Skin epidermis (tissue), 12 donors: ENCODE results near the gene DENND4B.
"Not testable (repeated sequence)": the region's sequence is repeated elsewhere in the genome, so short reads cannot be mapped to it uniquely, and the experiment has no call there.

Source experiments
- H3K27ac ChIP-seq, 21 experiments: fragments of 200-600 bp; sonication (generic) in 11 of 21; one replicate each; pipeline ENCODE4 v1.5.0; 2020; ENCODE audit warnings: mild to moderate bottlenecking in 3 of 21, inconsistent platforms in 2 of 21, moderate library complexity in 2 of 21
- H3K4me3 ChIP-seq, 7 experiments: fragments of 200-600 bp; sonication (generic) in 2 of 7; one replicate each; pipeline ENCODE4 v1.5.0; 2020; ENCODE audit warnings: inconsistent platforms in 2 of 7, mild to moderate bottlenecking in 2 of 7, moderate library complexity in 1 of 7

DENND4B gene, protein sequence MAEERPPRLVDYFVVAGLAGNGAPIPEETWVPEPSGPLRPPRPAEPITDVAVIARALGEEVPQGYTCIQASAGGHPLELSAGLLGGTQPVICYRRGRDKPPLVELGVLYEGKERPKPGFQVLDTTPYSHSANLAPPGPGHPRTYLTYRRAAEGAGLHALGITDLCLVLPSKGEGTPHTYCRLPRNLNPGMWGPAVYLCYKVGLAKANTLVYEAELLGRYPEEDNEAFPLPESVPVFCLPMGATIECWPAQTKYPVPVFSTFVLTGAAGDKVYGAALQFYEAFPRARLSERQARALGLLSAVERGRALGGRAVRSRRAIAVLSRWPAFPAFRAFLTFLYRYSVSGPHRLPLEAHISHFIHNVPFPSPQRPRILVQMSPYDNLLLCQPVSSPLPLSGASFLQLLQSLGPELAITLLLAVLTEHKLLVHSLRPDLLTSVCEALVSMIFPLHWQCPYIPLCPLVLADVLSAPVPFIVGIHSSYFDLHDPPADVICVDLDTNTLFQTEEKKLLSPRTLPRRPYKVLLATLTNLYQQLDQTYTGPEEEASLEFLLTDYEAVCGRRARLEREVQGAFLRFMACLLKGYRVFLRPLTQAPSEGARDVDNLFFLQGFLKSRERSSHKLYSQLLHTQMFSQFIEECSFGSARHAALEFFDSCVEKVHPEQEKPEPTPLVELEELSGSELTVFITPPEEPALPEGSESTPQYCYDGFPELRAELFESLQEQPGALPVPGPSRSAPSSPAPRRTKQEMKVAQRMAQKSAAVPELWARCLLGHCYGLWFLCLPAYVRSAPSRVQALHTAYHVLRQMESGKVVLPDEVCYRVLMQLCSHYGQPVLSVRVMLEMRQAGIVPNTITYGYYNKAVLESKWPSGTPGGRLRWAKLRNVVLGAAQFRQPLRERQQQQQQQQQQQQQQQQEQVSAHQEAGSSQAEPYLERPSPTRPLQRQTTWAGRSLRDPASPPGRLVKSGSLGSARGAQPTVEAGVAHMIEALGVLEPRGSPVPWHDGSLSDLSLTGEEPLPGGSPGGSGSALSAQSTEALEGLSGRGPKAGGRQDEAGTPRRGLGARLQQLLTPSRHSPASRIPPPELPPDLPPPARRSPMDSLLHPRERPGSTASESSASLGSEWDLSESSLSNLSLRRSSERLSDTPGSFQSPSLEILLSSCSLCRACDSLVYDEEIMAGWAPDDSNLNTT (N-terminal part only)

DNA sequence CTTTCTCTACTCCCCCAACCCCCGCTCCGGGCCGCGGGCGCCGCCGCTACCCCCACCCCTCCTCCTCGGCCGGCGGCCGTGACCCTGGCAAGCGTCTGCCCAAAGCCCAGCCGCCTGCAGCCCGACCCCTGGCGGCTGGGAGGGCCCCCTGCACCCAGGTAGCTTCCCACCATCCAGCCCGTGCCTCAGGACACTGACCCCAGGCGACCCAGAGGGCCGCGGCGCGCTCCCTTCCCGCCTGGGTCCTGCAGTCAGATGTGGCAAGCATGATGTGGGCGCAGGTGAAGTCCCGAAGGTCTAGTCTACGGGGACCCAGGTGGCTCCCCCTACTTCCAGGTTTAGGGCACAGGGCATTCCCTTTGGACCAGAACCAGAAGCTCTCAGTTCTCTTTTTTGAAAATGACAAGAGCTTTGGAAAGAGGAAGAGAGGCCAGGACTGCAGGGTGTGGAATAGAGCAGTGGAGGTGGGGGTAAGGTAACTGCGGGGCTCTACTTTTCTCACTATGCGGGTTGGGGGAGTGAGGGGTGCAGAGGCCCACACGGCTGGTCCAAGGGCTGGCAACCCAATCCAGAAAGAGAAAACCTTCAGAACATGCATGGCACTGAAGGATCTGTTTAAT is at the start of gene DENND4B:
DENND4B (minus strand) TSS at position 97 of the 620 bp plus-strand sequence. CDS start 2,344 bp downstream, outside the sequence.
- H3K27ac ChIP-seq: peak within 1 kb of the TSS; percentile 88 to 99 (median 97)
- H3K4me3 ChIP-seq: peak within 1 kb of the TSS; percentile 62 to 99 (median 91)

DNA sequence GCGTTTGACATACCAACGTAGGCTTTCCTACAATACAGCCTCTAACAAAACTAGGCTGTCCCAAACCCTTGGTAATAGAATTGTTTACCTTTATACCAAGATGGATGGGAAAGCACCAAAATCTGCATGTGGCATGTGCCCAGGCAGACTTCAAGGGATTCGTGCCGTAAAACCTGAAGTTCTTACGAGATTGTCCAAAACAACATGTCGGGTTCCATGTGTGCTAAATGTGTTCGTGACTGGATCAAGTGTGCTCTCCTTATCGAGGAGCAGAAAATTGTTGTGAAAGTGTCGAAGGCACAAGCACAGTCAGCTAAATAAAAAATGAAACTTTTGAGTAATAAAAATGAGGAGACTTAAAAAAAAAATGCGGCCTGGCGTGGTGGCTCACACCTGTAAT is 49.1 kb upstream of the DENND4B start:
- Histone ChIP-seq H3K27ac (no peak overlapping the region), H3K4me3 (no peak overlapping the region)

DNA sequence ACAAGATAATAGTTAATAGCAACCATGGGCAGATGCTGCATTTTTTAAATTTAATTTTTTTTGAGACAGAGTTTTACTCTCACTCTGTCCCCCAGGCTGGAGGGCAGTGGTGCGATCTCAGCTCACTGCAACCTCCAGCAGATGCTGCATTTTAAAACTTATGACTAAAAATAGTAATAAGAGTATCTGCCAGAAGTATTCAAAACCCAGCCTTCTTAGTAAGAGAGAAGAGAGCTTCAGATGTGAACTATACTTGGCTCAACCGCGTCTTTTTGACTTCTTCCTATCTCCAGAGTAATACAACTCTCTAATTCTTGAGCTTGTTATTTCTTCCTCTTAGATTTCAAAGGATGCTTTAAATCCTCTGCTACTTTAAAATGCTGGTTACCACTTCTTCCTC is 48.7 kb upstream of the DENND4B start:
- H3K4me3 ChIP-seq: no peak overlapping the region
- no peak overlapping the region for H3K27ac ChIP-seq

GRCh38 chr1:153991806-153992205 is 45.3 kb upstream of the DENND4B start:
- Histone ChIP-seq H3K4me3 (peak overlapping the region; percentile 49 to 97 (median 74)), H3K27ac (peak overlapping the region in 10 of 21 experiments; percentile 91 to 98 (median 96))

DNA sequence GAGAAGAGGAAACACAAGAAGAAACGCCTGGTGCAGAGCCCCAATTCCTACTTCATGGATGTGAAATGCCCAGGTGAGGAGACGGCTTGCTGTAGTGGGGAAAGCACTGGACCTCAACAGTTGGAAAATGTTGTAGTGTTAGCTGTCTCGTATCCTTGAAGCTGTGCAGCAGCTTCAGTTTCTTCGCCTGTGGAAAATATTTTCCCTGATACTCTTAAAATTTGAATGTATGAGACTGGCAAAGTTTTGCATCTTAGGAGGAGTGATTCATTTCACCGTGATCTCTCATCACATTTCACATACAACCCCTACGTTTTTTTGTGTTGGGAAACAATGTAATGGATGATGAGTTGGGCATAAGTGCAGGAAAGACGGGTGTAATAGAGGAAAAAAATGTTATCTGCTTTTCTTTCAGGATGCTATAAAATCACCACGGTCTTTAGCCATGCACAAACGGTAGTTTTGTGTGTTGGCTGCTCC is 44.7 kb upstream of the DENND4B start:
- H3K27ac ChIP-seq: peak overlapping the region; percentile 73 to 99 (median 93)
- H3K4me3 ChIP-seq: peak overlapping the region; percentile 49 to 97 (median 74)

DNA sequence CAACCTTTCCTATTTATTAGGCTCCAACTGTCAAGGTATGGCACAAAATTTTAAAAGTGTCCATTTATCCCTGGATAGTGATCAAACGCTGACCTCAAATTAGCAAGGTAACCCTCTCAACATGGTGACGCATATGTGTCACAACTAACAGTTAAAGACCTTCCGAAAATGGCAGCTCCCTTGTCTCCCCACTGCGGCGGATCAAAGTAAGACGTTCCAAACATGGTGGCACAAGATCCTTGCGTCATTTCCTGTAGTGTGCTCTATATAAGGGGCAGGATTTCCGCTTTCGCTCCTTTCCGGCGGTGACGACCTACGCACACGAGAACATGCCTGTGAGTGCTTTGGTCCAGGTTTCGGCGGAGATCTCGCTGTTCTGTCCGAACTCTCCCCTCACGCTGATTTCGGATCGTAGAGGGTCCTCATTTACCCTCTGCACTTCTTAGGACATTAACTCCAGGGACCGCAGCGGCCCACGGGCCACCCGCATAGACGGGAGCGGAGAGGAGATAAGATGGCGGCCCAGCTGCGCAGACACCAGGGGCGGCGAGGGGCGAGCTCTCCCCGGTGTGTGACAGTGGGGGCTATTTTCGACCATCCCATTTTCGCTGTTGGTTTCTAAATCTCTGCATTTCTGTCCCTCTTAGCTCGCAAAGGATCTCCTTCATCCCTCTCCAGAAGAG is 44.1 kb upstream of the DENND4B start, which contains the start of gene RPS27:
RPS27 (plus strand) TSS at position 295 of the 683 bp plus-strand sequence; CDS start at position 330, 35 bp downstream.
- peak within 1 kb of the TSS; percentile 73 to 99 (median 93) for H3K27ac ChIP-seq
- peak within 1 kb of the TSS; percentile 49 to 97 (median 74) for H3K4me3 ChIP-seq

DNA sequence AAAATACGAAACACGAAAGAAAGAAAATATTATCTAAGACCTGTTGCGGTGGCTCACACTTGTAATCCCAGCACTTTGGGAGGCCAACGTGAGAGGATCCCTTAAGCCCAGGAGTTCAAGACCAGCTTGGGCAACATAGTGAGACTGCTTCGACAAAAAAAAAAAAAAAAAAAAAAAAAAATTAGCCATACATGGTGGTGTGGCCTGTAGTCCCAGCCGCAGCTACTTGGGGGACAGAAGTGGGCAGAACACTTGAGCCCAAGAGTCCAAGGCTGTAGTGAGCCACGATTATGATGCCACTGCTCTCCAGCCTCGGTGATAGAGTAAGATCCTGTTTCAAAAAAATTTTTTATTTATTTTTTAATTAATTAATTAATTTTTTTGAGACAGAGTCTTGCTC is 41.1 kb upstream of the DENND4B start:
- H3K27ac ChIP-seq: peak overlapping the region in 4 of 21 experiments; percentile 19 to 86 (median 62)
- H3K4me3 ChIP-seq: no peak overlapping the region

- H3K4me3 ChIP-seq: peak within 1 kb of the TSS; percentile 36 to 62 (median 56)
- H3K27ac ChIP-seq: peak within 1 kb of the TSS; percentile 22 to 94 (median 86)
Observed at GRCh38 chr1:153985941-153986761, 39.6 kb upstream of the DENND4B start, which contains the start of gene RAB13. Gene RAB13, minus strand, starts transcription at chr1:153986339. Its CDS starts 103 bp downstream, at chr1:153986236.

DNA sequence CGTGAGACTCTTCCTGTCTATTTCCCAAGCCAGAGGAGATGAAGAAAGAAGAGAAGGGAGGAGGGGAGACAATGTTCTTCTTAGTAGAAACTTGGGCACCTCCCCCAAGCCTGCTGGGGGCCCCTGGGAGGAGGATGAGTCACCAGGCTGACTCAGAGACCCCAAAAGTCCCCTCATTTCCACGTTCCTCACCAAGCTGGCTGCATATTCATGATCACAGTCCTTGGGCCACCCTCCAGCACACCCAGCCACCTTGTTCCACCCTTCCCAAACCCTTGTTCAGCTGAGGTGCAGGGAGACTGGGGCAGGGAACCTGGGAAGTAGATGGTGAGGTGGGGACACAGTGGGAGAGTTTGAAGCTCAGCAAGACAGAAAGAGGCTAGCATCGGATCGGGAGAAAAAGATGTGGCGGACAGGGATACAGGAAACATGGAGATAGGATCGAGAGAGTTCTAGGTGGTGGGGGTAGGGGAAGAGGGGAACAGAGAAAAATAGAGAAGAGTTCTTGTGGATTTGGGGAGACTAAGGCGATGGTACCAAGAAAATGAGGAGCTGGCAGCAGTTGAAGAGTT is 38.9 kb upstream of the DENND4B start:
- H3K27ac ChIP-seq: peak overlapping the region; percentile 21 to 94 (median 86)

GRCh38 chr1:153984123-153984894 is 37.8 kb upstream of the DENND4B start:
- Histone ChIP-seq H3K27ac (peak overlapping the region in 14 of 21 experiments; percentile 80 to 94 (median 87)), H3K4me3 (peak overlapping the region in 3 of 7 experiments; percentile 53 to 60 (median 60))

More for the DNA sequence above, 38.9 kb upstream of the DENND4B start:
- peak overlapping the region; percentile 36 to 62 (median 56) for H3K4me3 ChIP-seq

DNA sequence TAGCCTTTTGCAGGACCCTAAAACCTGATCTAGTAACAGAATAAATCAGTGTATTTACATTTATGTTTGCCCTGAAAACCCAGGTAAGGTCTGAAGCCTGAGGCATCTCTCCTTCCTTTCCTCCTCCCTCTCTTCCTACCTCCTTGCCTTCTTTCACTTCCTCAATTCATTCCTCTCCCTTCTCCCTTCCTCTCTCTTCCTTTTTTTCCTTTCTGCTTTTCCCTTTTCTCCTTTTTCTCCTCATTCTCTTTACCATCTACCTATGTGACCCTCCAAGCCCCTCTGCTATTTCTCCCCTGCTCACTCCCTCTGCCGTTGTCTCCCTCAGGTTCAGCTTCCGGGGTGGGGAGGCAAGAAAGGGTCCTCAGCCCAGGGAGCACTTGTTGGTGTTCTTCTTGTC is 35.2 kb upstream of the DENND4B start:
- H3K4me3 ChIP-seq: not testable (repeated sequence)
- H3K27ac ChIP-seq: peak overlapping the region in 2 of 21 experiments; percentile 16 to 21

GRCh38 chr1:153979091-153979490 is 32.6 kb upstream of the DENND4B start:
- not testable (repeated sequence) for H3K4me3 ChIP-seq
- H3K27ac ChIP-seq: peak overlapping the region in 1 of 21 experiments; percentile 99

DNA sequence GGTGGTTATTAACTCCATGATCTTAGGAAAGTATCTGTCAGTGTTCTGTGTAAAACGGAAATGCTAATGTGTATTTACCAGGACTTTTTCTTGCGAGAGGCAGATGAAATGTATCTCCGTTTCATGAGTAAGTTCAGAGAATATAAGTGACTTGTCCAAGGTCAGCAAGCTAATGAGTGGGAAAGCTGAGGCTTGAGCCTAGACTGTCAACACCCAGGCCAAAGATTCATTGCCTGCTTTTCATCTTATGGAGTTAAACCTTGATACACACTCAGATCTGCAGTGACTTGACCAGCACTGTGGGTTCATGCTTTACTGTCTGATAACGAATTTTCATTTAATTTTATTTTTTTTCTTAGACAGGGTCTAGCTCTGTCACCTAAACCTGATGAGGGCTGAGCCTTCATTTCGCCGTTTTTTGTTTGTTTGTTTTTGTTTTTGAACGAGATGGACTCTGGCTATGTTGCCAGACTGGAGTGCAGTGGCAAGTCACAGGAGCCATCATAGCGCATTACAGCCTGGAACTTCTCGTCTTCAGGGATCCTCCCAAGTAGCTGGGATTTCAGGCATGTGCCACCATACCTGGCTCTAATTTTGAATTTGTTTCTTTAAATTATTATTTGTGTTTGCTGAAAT is 31.9 kb upstream of the DENND4B start:
- H3K27ac ChIP-seq: peak overlapping the region in 19 of 21 experiments; percentile 89 to 99 (median 96)
- peak overlapping the region; percentile 63 to 99 (median 91) for H3K4me3 ChIP-seq

DNA sequence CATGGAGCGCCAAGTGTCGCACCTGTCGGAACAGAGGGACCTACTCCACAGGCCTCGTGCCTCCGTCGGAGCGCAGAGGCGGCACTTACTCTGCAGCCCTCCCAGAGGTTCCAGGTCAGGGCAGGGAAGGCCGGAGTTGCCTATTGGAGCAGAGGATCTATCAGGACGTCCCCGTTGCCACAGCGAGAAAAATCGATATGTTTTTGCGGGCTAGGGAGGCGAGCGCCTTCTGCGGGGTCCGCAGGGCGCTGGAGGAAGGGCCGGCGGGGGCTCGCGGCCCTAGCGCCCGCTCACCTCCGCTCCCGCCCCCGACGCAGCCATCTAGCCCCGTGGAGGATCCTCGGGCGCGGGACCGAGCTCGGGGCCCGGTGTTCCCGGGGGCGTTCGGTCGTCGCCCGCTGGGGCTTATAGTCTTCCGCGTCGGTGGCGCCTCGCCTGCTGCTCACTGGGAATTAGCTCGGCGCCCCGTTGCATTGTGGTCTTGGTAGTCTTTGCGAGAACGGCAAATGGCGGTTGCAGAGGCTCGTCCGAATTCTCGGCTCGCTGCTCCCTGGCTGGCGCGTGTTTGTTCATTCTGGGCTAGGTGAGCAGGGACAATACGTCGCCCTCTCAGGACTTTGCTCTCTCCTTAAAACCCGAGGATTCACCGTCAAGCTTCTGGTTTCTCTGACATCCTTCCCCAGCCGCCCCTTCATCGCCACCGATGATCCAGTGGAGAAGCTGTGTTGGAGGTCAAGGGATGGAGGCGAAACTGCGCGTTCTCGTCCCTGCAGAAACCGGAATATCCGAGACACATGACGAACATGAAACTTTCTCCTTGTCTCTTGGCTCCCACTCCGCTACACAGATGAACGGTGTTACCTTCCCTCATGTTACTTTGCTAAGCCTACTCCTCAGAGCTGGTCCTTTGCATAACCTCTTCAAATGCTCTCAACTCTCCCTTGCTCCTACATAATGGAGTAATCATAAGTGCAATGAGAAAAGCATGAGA is 31.0 kb upstream of the DENND4B start, which contains the start of gene JTB:
JTB (minus strand) TSS at position 425 of the 991 bp plus-strand sequence; CDS start at position 3, 422 bp downstream.
- peak within 1 kb of the TSS; percentile 63 to 99 (median 91) for H3K4me3 ChIP-seq

More for the DNA sequence above, 31.0 kb upstream of the DENND4B start, which contains the start of gene JTB:
- H3K27ac ChIP-seq: peak within 1 kb of the TSS; percentile 86 to 99 (median 95)
